HL-60 (cell line): ENCODE results near the gene EP400.

Experiments
- POLR2AphosphoS5 ChIP-seq: IDR thresholded peaks from 2 replicates; pipeline ENCODE4 v1.6.1; 2012; ENCODE audit warnings: low read depth
- TF ChIP-seq, protein P1 (sequence below): IDR thresholded peaks from one replicate; pipeline ENCODE4 v1.5.1; 2011; ENCODE audit warnings: low read length, control low read depth, inconsistent platforms; ENCODE audit not compliant: insufficient read depth
- TF ChIP-seq, protein P2 (sequence below): IDR thresholded peaks from 2 replicates; pipeline ENCODE4 v1.6.1; 2012; ENCODE audit warnings: low read depth; ENCODE audit not compliant: insufficient replicate concordance

DNA sequence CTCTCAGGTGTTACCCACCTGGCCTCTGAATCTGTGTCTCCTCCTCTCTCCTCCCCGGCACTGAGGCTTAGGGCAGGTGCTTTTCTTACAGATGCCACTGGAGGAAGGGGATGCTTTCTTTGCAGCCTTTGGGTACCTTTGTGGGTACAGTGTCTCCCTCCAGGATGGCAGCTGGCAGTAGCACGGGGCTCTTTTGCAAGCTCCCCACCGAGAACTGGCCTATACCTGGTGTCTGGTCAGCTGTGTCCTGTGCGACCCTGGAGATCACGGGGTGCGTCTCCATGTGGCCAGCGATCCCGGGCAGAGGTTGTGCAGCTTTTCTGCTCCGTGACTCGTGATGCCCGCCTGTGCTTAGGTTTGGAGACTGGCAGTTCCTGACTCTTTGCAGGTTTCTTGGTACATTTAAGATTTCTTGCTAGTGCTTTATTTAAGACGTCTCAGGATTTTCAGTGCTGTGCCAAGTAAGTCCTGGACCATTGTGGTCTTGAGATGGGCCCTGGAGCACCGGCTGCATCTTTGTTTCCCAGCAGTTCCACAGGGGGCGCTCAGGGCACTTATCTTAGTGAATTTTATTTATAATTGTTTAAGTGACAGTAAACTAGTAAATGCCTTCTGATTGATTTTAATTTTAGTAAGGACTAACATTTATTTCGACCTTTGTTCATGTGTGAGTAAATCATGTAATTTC lies 125.4 kb downstream of the EP400 start:
- TF ChIP-seq POLR2AphosphoS5 = no peak
- TF ChIP-seq, protein P1, sequence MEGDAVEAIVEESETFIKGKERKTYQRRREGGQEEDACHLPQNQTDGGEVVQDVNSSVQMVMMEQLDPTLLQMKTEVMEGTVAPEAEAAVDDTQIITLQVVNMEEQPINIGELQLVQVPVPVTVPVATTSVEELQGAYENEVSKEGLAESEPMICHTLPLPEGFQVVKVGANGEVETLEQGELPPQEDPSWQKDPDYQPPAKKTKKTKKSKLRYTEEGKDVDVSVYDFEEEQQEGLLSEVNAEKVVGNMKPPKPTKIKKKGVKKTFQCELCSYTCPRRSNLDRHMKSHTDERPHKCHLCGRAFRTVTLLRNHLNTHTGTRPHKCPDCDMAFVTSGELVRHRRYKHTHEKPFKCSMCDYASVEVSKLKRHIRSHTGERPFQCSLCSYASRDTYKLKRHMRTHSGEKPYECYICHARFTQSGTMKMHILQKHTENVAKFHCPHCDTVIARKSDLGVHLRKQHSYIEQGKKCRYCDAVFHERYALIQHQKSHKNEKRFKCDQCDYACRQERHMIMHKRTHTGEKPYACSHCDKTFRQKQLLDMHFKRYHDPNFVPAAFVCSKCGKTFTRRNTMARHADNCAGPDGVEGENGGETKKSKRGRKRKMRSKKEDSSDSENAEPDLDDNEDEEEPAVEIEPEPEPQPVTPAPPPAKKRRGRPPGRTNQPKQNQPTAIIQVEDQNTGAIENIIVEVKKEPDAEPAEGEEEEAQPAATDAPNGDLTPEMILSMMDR = no peak
- TF ChIP-seq, protein P2, sequence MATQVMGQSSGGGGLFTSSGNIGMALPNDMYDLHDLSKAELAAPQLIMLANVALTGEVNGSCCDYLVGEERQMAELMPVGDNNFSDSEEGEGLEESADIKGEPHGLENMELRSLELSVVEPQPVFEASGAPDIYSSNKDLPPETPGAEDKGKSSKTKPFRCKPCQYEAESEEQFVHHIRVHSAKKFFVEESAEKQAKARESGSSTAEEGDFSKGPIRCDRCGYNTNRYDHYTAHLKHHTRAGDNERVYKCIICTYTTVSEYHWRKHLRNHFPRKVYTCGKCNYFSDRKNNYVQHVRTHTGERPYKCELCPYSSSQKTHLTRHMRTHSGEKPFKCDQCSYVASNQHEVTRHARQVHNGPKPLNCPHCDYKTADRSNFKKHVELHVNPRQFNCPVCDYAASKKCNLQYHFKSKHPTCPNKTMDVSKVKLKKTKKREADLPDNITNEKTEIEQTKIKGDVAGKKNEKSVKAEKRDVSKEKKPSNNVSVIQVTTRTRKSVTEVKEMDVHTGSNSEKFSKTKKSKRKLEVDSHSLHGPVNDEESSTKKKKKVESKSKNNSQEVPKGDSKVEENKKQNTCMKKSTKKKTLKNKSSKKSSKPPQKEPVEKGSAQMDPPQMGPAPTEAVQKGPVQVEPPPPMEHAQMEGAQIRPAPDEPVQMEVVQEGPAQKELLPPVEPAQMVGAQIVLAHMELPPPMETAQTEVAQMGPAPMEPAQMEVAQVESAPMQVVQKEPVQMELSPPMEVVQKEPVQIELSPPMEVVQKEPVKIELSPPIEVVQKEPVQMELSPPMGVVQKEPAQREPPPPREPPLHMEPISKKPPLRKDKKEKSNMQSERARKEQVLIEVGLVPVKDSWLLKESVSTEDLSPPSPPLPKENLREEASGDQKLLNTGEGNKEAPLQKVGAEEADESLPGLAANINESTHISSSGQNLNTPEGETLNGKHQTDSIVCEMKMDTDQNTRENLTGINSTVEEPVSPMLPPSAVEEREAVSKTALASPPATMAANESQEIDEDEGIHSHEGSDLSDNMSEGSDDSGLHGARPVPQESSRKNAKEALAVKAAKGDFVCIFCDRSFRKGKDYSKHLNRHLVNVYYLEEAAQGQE = no peak
